Right renal cortex interstitium (tissue), 3 donors: Measurements from ENCODE around the gene GNLY. TPM values are rescaled to one million over a fixed set of nuclear protein-coding genes. Genes with fewer than 3 reads are reported as not detected.

Experiments
- DNase-seq, 3 donors: peaks; one replicate each; pipeline ENCODE4 v3.0.0-alpha.2; 2013; ENCODE audit warnings: low read depth in 3 of 3, low spot score in 2 of 3
- polyA plus RNA-seq, 3 donors: library from polyadenylated mRNA; unstranded; fragments of 120-200 nt; gene quantifications; one replicate each; pipeline ENCODE4 v1.2.1, GENCODE V29; 2013; ENCODE audit not compliant: insufficient read length in 3 of 3

The GNLY gene
- polyA plus RNA-seq, 3 donors = 0.17 to 0.44 TPM; not detected in 1

DNA sequence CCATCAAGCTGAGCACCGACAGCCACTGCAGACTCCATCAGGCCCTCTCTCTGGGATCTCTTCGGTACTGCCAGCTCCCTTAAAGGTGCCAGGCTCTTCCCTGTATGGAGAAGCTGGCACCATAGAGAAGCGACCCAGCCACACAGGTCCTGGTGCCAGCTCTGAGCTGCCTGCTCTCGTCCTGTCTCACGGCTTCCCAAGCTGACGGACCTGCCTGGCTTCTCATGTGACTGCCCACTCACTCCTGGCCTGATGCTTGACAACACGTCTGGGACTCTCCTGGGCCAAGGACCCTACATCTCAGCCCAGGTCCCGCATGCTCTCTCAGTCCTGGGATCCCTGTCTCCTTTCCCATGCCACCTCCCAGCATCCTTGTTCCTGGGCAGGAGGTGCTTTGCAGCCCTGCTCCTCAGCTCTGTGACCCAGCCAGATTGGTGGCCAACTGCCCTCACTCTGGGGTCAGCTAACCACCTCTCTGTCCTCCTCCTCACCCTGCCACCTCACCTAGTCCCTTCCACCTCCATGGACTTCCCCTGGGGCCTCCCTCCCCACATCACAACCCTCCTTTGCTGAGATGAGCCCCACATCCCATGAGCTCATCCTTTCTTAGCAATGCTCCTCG is 47.2 kb downstream of the GNLY start:
- no peak for DNase-seq

DNA sequence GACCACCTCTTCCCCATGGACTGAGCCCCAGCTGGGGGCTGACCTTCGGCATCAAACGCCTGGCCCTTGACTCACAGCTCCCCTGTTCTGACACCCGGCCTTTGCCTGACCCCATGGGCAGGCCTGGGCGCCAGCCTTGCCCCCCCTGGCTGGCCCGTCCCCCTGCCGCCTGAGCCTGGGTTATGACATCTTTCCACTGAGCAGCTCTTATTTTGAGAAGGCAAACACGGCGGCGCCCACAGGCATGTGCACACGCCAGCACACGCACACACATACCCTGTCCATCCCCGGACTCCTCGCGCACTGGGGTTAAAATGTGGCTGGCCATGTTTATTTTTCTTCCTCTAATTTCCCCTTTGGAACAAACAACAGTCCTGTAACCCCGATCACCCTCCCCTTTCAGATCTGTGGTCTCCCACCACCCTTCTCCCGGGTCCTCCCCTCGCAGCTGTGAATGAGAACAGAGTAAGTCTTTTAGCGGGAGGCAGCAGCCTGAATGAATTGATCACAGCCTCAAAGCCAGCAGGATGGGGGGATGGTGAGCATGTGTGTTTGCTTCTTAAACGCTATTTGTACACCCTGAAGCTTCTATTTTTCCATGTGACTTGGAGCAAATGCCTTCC is 47.8 kb downstream of the GNLY start:
- no peak for DNase-seq

DNA sequence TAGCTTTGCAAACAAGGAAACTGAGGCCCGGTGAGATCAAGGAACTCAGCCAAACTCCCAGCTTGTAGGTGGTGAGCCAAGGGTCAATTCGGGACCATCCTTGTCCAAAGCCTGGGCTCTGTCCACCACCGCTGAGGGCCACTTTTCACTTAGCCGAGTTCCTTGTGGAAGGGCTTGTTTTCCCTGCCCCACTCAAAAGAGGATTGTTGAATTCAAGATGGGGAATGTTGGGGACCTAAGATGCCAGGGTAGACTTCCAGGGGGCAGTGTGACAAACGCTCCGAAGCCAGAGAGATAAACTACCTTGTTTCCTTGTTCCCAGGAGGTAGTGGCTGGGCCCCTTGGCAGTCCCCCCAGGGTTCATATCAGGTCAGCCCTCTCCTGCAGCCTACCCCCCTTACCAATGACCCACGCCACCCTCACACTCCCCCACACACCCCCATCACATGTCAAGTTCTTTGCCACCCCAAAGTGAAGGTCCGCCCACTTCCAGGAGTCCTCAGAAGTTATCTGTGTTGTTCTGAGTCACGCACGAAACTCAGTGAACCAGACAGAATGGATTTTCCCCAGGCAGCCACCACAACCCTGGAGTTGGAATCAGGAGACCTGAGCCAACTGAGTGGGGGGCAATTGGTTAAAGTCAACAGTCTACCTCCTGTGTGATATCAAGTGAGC is 49.3 kb downstream of the GNLY start:
- DNase-seq = no peak

DNA sequence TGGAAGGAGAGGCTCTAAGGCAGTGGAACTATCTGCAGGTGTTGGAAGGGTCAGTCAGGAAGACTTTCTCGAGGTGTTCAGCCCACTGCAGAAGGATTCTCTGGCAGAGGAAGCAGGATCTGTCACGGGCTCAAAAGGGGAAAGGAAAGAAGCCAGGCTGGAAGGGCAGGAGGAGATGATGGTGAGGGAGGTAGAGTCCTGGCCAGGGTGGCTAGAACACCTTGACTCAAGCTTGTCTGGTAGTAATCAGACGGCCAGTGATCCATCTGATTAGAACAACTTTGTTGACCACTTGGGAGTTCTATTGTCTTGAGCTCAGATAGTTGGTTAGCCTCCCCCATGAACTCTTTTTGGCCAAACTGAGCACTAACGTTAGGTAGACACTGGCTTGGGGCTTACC is 49.9 kb downstream of the GNLY start:
- no peak for DNase-seq

DNA sequence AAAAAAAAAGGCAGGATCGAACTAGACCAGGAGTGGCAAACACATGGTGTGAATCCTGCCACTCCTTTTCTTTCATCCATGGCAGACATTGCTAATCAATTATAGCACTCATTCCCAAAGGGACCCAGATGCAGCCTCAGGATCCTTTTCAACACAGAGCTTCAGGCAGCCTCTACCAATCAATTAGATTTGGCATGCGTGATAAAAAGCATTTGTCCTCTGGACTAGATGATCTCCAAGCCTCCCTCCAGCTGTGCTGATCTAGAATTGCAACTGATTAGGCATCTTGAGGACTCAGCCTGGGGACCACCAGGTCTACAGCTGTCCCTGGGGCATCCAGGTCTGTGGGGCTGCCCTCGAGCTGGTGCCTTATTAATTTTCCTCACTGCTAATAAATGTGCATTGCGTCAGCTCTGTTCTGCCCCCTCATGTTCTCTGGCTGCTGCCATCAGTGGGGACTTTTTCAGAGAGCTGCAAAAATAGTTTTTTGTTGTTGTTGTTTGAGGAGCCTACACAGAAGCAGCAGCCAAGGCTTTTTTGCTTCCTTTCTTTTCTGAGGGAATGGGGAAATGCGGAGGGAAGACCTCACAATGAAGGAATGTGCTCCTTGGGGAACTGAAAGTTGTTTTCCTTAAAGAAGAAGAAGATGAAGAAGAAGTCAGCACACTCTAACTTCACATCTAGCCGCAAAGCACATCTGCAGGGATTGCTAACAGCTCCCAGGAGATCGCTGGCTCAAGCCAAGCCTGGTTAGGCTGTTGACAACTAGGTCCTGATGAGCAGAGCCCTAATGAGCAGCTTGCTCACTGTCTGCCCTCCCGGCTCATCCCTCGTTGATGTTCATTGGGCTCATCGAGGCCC is 50.8 kb downstream of the GNLY start:
- no peak for DNase-seq

DNA sequence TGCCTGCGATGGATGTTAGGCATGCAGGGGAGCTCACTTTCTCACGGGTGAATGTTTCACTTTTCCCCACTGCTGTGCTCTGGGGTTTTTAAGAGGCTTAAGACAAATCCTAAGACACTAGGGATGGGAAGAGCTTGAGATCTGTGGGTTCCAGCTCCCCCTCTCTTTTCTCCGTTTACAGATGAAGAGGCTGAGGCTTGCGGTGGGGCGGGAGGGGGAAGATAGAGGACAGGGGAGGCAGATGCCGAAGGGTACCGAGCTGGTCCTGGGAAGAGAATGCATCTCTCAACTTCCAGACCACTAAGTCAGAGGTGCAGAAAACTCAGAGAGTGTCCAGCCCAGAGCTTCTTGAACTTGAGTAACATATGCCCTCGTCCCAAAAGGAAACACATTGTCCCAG is 51.5 kb downstream of the GNLY start:
- no peak for DNase-seq

DNA sequence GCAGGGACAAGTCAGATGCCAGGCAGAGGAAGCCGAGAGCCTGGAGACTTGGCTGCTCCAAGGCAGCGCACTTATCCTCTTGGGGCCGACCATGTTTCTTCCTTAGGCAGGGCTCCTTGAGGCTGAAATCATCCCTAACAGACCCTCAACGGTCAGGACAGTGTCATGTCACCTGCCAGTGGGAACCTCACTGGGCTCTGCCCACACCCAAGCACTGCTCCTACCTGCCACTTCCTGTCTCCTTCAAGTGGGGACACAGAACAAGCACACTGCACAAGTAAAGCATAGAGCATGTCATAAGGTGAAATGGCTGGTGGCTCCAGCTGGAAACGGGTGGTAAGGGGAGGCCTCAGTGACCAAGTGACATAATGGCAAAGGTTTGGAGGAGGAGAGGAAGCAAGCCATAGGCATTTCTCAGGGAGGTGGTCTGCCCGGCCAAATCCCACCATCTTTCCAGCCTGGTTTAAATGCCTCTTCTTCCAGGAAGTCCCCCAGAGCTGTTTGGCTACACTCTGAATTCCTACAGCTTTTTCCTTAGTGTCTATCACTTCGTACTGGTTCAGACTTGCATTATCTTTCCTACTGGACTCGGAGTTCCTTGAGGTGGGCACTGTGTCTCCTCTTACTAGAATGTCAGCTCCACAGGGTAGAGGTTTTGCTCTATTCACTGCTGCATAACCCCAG is 52.3 kb downstream of the GNLY start:
- no peak for DNase-seq

DNA sequence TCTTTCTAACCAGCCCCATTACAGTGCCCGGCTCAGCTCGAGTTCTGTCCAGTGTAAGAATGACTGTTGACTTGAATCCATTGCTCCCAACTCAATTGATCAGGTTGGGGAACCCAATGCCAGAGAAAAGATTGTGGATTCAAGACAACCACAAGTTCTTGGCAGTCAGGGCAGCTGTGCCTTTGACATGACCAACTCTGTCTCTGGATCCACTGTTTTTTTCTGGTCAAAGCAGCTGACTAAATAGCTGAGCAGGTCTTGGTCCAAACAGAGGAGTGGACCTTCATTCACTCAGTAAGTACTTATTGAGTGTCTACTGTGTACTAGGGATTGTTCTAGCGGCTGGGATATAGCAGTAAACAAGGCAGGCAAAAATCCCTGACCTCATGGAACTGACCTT is 53.3 kb downstream of the GNLY start:
- no peak for DNase-seq

DNA sequence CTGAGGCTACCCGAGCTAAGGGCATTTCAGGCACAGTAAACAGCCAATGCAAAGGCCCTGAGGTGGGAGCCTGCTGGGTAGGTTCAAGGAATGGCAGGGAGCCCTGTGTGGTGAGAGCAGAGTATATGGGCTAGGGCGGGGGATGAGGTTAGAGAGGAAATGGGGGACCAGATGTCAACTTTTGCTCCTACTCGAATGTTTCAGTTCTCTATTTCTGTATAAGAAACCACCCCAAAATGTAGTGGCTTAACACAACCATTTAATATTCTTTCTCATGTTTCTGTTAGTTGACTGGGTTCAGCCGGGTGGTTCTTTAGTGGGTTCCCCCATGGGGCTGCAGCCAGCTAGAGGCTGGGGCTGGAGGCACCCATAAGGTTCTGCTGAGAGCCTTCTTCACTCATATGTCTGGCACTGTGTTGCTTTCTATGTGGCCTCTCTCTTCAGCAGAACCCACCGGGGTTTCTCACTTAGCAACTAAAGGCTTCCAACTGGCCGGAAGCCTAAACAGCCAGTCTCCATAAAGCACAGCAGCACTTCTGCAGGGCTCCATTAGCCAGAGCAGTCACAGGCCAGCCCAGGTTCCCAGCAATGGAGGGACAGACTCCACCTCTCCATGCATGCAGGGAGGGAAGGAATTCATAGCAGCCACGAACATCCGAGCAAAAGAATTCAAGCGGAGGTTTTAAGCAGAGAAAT is 54.0 kb downstream of the GNLY start:
- DNase-seq = no peak

Other genes with a start within 250 kb of the GNLY start
- gene MAT2A, start 155.2 kb upstream of the GNLY start, polyA plus RNA-seq = 100 to 1,000 TPM; 325 to 366 (median 347) TPM
- gene GGCX, start 132.9 kb upstream of the GNLY start, polyA plus RNA-seq = 10 to 100 TPM; 37.7 to 41.8 (median 38.1) TPM
- 100 to 1,000 TPM in 2 of 3 donors, 10 to 100 TPM in 1; 92.1 to 124 (median 118) TPM for gene VAMP8, start 116.8 kb upstream of the GNLY start, polyA plus RNA-seq
- 10 to 100 TPM; 39.0 to 51.5 (median 47.0) TPM for gene VAMP5, start 109.9 kb upstream of the GNLY start, polyA plus RNA-seq
- gene RNF181, start 98.6 kb upstream of the GNLY start, polyA plus RNA-seq = 100 to 1,000 TPM; 144 to 158 (median 144) TPM
- gene TMEM150A, start 91.7 kb upstream of the GNLY start, polyA plus RNA-seq = 10 to 100 TPM; 33.2 to 35.6 (median 33.9) TPM
- gene C2orf68, start 82.3 kb upstream of the GNLY start, polyA plus RNA-seq = 10 to 100 TPM; 50.1 to 55.1 (median 51.5) TPM
- gene USP39, start 78.2 kb upstream of the GNLY start, polyA plus RNA-seq = 10 to 100 TPM; 75.1 to 79.9 (median 79.5) TPM
- under 1 TPM in 1 of 3 donors, not detected in 2; 0.24 TPM for gene SFTPB, start 26.2 kb upstream of the GNLY start, polyA plus RNA-seq
- gene ATOH8, start 59.6 kb downstream of the GNLY start, polyA plus RNA-seq = 10 to 100 TPM; 11.0 to 12.9 (median 11.2) TPM
- gene ST3GAL5, start 194.6 kb downstream of the GNLY start, polyA plus RNA-seq = 10 to 100 TPM in 1 of 3 donors, 1 to 10 TPM in 2; 8.9 to 10.4 (median 9.0) TPM